Tibial nerve (tissue), 4 donors: ENCODE results near the gene FAM234A. TPM values are rescaled to one million over a fixed set of nuclear protein-coding genes. Genes with fewer than 3 reads are reported as not detected.

Experiments
- DNase-seq, 2 donors: peaks; one replicate each; pipeline ENCODE4 v3.0.0-alpha.2; 2019; ENCODE audit warnings: low spot score in 2 of 2
- H3K27ac ChIP-seq, 4 donors: fragments of 200-600 bp; sonication (generic) in 3 of 4; one replicate each; pipeline ENCODE4 v1.5.1; 2017 to 2019; ENCODE audit warnings: mild to moderate bottlenecking in 1 of 4
- H3K27me3 ChIP-seq, 2 donors: fragments of 200-600 bp; sonication (generic) in 1 of 2; one replicate each; pipeline versions ENCODE4 v1.5.1 to v1.6.0; 2017 to 2019
- H3K36me3 ChIP-seq, 3 donors: fragments of 200-600 bp; sonication (generic); one replicate each; pipeline ENCODE4 v1.5.1; 2018 to 2019
- H3K4me1 ChIP-seq, 4 donors: fragments of 200-600 bp; sonication (generic) in 3 of 4; one replicate each; pipeline ENCODE4 v1.5.1; 2017 to 2019
- H3K4me3 ChIP-seq, 4 donors: fragments of 200-600 bp; sonication (generic) in 3 of 4; one replicate each; pipeline ENCODE4 v1.5.1; 2017 to 2019; ENCODE audit warnings: mild to moderate bottlenecking in 1 of 4, moderate library complexity in 1 of 4
- H3K9me3 ChIP-seq, 4 donors: fragments of 200-600 bp; sonication (generic) in 3 of 4; one replicate each; pipeline ENCODE4 v1.5.1; 2017 to 2019
- EP300 ChIP-seq, 2 donors: sonication (generic); formaldehyde crosslinking; IDR thresholded peaks; one replicate each; pipeline ENCODE4 v1.6.1; 2017; ENCODE audit warnings: antibody characterized with exemption in 2 of 2, mild to moderate bottlenecking in 1 of 2
- POLR2A ChIP-seq, 2 donors: fragments of 450-650 bp; IDR thresholded peaks; one replicate each; pipeline ENCODE4 v1.6.1; 2017; ENCODE audit warnings: antibody characterized with exemption in 2 of 2, mild to moderate bottlenecking in 2 of 2, moderate library complexity in 2 of 2
- WGBS, 2 donors: methylation state at CpG; one replicate each; pipeline ENCODE4 v1.1.5; 2018; 5-methylcytosine and 5-hydroxymethylcytosine counted together
- total RNA-seq, 4 donors: library from RNA; depleted of rRNA; stranded (reverse); fragments of >200 nt; gene quantifications; one replicate each; pipeline ENCODE4 v1.1.0, GENCODE V29; 2016
- TF ChIP-seq, protein P1 (sequence below), 5 experiments: fragments of 200-600 bp in 3 of 5; fragments of 450-650 bp in 2 of 5; sonication (generic) in 3 of 5; IDR thresholded peaks; one replicate each; pipeline ENCODE4 v1.5.1; 2016 to 2019; ENCODE audit warnings: antibody characterized with exemption in 5 of 5, mild to moderate bottlenecking in 3 of 5, moderate library complexity in 2 of 5

The FAM234A gene
- total RNA-seq, 4 donors from 2014 or later = 73.5 to 192 (median 99.0) TPM

- TF ChIP-seq POLR2A (IDR thresholded peaks at IDR 0.05) = no peak
- TF ChIP-seq, protein P1, sequence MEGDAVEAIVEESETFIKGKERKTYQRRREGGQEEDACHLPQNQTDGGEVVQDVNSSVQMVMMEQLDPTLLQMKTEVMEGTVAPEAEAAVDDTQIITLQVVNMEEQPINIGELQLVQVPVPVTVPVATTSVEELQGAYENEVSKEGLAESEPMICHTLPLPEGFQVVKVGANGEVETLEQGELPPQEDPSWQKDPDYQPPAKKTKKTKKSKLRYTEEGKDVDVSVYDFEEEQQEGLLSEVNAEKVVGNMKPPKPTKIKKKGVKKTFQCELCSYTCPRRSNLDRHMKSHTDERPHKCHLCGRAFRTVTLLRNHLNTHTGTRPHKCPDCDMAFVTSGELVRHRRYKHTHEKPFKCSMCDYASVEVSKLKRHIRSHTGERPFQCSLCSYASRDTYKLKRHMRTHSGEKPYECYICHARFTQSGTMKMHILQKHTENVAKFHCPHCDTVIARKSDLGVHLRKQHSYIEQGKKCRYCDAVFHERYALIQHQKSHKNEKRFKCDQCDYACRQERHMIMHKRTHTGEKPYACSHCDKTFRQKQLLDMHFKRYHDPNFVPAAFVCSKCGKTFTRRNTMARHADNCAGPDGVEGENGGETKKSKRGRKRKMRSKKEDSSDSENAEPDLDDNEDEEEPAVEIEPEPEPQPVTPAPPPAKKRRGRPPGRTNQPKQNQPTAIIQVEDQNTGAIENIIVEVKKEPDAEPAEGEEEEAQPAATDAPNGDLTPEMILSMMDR (IDR thresholded peaks at IDR 0.05) = no peak
- no peak for TF ChIP-seq EP300 (IDR thresholded peaks at IDR 0.05)
- H3K27me3 ChIP-seq = no peaks in the 10 kb centered on the region
- WGBS, 2 donors = 90 to 91% methylated on average over 16 to 22 of the region's 22 CpGs
- no peak overlapping the region for H3K4me3 ChIP-seq
- DNase-seq = no peak
- no peaks in the 10 kb centered on the region for H3K9me3 ChIP-seq
- no peak overlapping the region for H3K27ac ChIP-seq
- no peaks in the 10 kb centered on the region for H3K4me1 ChIP-seq
- peaks cover 2 to 92% (median 16%) of the 10 kb centered on the region in 3 donors for H3K36me3 ChIP-seq
These were observed 54.9 kb downstream of the FAM234A start for GRCh38 chr16:289395-289997.

GRCh38 chr16:290015-290680 lies 55.5 kb downstream of the FAM234A start:
- H3K9me3 ChIP-seq = no peaks in the 10 kb centered on the region
- H3K4me3 ChIP-seq = no peak overlapping the region
- no peak for DNase-seq
- 86 to 90% methylated on average over 20 to 25 of the region's 25 CpGs for WGBS, 2 donors
- H3K4me1 ChIP-seq = no peaks in the 10 kb centered on the region
- TF ChIP-seq EP300 (IDR thresholded peaks at IDR 0.05) (no peak), POLR2A (IDR thresholded peaks at IDR 0.05) (no peak)
- TF ChIP-seq, protein P1 (IDR thresholded peaks at IDR 0.05) = no peak
- no peak overlapping the region for H3K27ac ChIP-seq
- H3K36me3 ChIP-seq = peaks cover 2 to 88% (median 16%) of the 10 kb centered on the region in 3 donors
- no peaks in the 10 kb centered on the region for H3K27me3 ChIP-seq

- H3K27me3 ChIP-seq = no peaks in the 10 kb centered on the region
- no peak for DNase-seq
- 91 to 96% methylated on average over 14 to 40 of the region's 50 CpGs for WGBS, 2 donors
- no peak overlapping the region for H3K4me3 ChIP-seq
- no peaks in the 10 kb centered on the region for H3K9me3 ChIP-seq
- H3K4me1 ChIP-seq = no peaks in the 10 kb centered on the region
- TF ChIP-seq, protein P1 (IDR thresholded peaks at IDR 0.05) = no peak
- no peak for TF ChIP-seq POLR2A (IDR thresholded peaks at IDR 0.05)
- TF ChIP-seq EP300 (IDR thresholded peaks at IDR 0.05) = no peak
- peaks cover 2 to 89% (median 16%) of the 10 kb centered on the region in 3 donors for H3K36me3 ChIP-seq
- no peak overlapping the region for H3K27ac ChIP-seq
These were observed 56.2 kb downstream of the FAM234A start for GRCh38 chr16:290681-291405.

DNA sequence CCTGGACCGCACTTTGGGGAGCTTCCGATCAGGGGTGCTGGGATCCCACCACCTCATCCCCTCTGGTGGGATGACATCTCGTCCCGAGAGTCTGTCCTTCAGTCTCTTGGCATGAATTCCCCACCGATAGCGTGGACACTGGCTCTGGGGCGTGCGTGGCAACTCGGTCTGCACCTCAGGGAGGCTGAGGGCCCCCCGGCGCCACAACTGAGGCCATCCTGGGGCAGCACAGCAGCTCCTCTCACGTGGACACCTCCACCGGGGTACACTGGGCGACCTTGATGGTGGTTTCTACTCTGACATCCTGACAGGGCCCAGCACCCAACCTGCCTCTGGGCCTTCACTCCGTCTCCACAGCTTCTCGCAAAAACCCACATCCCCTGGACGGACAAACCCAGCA lies 56.9 kb downstream of the FAM234A start:
- no peak for TF ChIP-seq POLR2A (IDR thresholded peaks at IDR 0.05)
- TF ChIP-seq EP300 (IDR thresholded peaks at IDR 0.05) = no peak
- TF ChIP-seq, protein P1 (IDR thresholded peaks at IDR 0.05) = no peak
- H3K4me3 ChIP-seq = no peak overlapping the region
- H3K27me3 ChIP-seq = no peaks in the 10 kb centered on the region
- H3K27ac ChIP-seq = no peak overlapping the region
- DNase-seq = no peak
- H3K4me1 ChIP-seq = no peaks in the 10 kb centered on the region
- WGBS, 2 donors = 91 to 93% methylated on average over 9 to 16 of the region's 17 CpGs
- H3K9me3 ChIP-seq = no peaks in the 10 kb centered on the region
- H3K36me3 ChIP-seq = peaks cover 2 to 92% (median 20%) of the 10 kb centered on the region in 3 donors
